BE2C (cell line): ENCODE measurements around the gene AGPAT2.

Source experiments
- DNase-seq: peaks from one replicate; pipeline ENCODE4 v3.0.0-alpha.2; 2020
- H3K27me3 ChIP-seq: fragments of 250-450 bp; sonication (Bioruptor Pico); 2 replicates; pipeline ENCODE4 v1.5.1; 2020; ENCODE audit warnings: mild to moderate bottlenecking
- H3K36me3 ChIP-seq: fragments of 250-450 bp; sonication (Bioruptor Pico); 2 replicates; pipeline ENCODE4 v1.5.1; 2020; ENCODE audit warnings: mild to moderate bottlenecking
- H3K4me1 ChIP-seq: fragments of 250-450 bp; sonication (Bioruptor Pico); 2 replicates; pipeline ENCODE4 v1.5.1; 2020
- H3K4me3 ChIP-seq: 2 replicates; pipeline ENCODE4 v1.5.1; 2011; ENCODE audit warnings: low read depth, low read length
- H3K9me3 ChIP-seq: fragments of 250-450 bp; sonication (Bioruptor Pico); 2 replicates; pipeline ENCODE4 v1.5.1; 2020
- CTCF ChIP-seq: IDR thresholded peaks from 2 replicates; pipeline ENCODE4 v1.5.1; 2012; ENCODE audit warnings: mild to moderate bottlenecking, low read depth, low read length

Gene AGPAT2

GRCh38 chr9:136671646-136672430 is 15.4 kb downstream of the AGPAT2 start:
- no peaks in the 10 kb centered on the region for H3K36me3 ChIP-seq
- peak; percentile 74 for DNase-seq
- peaks cover 4% of the 10 kb centered on the region; the same call in 1 of the 2 replicates for H3K4me1 ChIP-seq
- peaks cover 5% of the 10 kb centered on the region for H3K27me3 ChIP-seq
- no peaks in the 10 kb centered on the region for H3K9me3 ChIP-seq
- H3K4me3 ChIP-seq, result no peak overlapping the region
- TF ChIP-seq CTCF, result peak; percentile 87

DNA sequence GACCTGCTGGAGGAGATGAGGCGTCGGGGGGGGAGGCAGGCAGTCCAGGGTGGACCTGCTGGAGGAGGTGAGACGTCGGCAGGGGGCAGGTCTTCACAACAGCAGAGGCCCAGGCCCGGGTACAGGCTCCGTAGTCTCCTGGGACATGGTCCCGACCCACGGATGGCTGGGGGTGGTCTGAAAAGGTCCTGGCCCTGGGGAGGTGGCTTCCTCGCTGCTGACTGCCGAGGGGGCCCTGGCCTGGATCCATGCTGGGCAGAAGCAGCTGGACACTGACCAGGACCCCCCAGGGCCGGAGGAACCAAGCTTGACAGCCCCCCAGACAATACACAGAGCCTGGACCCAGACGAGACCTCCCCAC is 16.0 kb downstream of the AGPAT2 start:
- Histone ChIP-seq H3K9me3 (no peaks in the 10 kb centered on the region), H3K27me3 (peaks cover 9% of the 10 kb centered on the region), H3K4me3 (no peak overlapping the region), H3K4me1 (peaks cover 4% of the 10 kb centered on the region; the same call in 1 of the 2 replicates), H3K36me3 (no peaks in the 10 kb centered on the region)
- TF ChIP-seq CTCF, result no peak
- no peak for DNase-seq

DNA sequence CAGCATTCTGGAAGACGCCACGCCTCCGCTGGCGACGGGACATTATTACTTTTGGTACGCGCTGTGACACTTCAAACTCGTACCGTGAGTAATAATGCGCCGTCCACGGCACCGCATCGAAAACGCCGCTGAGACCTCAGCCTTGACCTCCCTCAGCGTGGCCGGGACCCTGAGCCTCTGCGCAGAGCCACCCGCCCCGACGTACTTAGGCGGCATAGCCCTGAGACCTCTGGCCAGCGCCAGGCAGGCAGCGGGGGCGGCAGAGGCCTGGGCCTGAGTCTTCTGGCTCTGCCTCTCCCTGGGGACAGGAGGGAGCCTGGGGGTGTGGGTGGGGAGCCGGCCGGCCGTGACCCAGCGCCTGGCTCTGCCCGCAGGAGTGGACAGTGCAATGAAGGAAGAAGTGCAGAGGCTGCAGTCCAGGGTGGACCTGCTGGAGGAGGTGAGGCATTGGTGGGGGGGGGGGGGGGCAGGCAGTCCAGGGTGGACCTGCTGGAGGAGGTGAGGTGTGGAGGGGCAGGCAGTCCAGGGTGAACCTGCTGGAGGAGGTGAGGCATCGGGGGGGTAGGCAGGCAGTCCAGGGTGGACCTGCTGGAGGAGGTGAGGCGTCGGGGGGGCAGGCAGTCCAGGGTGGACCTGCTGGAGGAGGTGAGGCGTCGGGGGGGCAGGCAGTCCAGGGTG is 16.5 kb downstream of the AGPAT2 start:
- H3K9me3 ChIP-seq, result no peaks in the 10 kb centered on the region
- H3K4me1 ChIP-seq, result peaks cover 4% of the 10 kb centered on the region; the same call in 1 of the 2 replicates
- DNase-seq, result peak; percentile 63
- H3K27me3 ChIP-seq, result peaks cover 13% of the 10 kb centered on the region
- no peaks in the 10 kb centered on the region for H3K36me3 ChIP-seq
- no peak for TF ChIP-seq CTCF
- no peak overlapping the region for H3K4me3 ChIP-seq

- no peak for DNase-seq
- Histone ChIP-seq H3K9me3 (no peaks in the 10 kb centered on the region), H3K4me3 (no peak overlapping the region), H3K4me1 (peaks cover 4% of the 10 kb centered on the region; the same call in 1 of the 2 replicates), H3K27me3 (peaks cover 13% of the 10 kb centered on the region), H3K36me3 (no peaks in the 10 kb centered on the region)
- no peak for TF ChIP-seq CTCF
Measured at GRCh38 chr9:136669791-136670464, 17.3 kb downstream of the AGPAT2 start.

DNA sequence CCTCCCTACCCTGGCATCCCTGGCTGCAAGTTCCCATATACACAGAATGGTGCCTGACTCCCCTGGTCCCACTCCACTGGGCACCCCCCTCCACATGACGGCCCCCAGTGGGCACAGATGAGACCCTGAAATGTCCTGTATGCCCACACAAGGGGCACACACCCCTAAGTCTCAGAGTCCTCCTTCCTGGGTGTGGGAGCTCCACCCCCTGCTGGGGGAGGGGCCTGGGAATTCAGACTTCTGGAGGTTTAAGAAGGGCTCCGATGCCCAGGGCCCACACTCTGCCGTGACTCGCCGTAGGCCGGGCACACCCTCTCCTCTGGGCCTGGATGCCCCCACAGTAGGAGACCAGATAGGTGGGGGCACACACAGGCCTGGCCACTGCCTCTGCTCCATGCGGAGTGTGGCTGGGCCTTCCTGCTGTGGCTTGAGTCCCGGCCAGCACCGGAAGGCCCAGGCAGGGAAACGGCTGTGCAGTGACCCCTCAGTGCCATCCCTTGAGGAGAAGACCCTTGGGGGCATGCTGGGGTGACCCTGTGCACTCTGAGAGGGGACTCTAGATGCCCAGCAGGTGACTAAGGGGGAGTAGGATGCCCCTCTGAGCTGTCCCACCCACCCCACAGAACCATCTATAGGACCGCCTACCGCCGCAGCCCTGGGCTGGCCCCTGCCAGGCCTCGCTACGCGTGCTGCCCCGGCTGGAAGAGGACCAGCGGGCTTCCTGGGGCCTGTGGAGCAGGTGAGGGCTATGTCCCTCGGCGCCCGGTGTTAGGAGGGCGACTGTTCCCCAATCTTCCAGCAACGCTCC is 18.1 kb downstream of the AGPAT2 start:
- peaks cover 4% of the 10 kb centered on the region; the same call in 1 of the 2 replicates for H3K4me1 ChIP-seq
- no peak for DNase-seq
- no peaks in the 10 kb centered on the region for H3K9me3 ChIP-seq
- H3K27me3 ChIP-seq, result peaks cover 13% of the 10 kb centered on the region
- no peak overlapping the region for H3K4me3 ChIP-seq
- H3K36me3 ChIP-seq, result no peaks in the 10 kb centered on the region
- no peak for TF ChIP-seq CTCF
